Thyroid gland (tissue), 4 donors: ENCODE measurements around the gene TRIP4.

Experiments
- CTCF ChIP-seq, 6 experiments: fragments of 200-600 bp in 3 of 6; fragments of 450-650 bp in 3 of 6; sonication (generic) in 3 of 6; IDR thresholded peaks; one replicate each; pipeline ENCODE4 v1.5.1; 2016 to 2019; ENCODE audit warnings: antibody characterized with exemption in 6 of 6, mild to moderate bottlenecking in 2 of 6, inconsistent platforms in 1 of 6, moderate library complexity in 1 of 6
- POLR2A ChIP-seq, 2 donors: fragments of 450-650 bp; IDR thresholded peaks; one replicate each; pipeline ENCODE4 v1.6.1; 2017; ENCODE audit warnings: antibody characterized with exemption in 2 of 2, mild to moderate bottlenecking in 2 of 2, moderate library complexity in 1 of 2

GRCh38 chr15:64356710-64357040 is 31.0 kb upstream of the TRIP4 start:
- TF ChIP-seq CTCF (IDR thresholded peaks at IDR 0.05) (no peak), POLR2A (IDR thresholded peaks at IDR 0.05) (no peak)
